Measurements from ENCODE around the gene KRTAP5-5.

KRTAP5-5 gene

DNA sequence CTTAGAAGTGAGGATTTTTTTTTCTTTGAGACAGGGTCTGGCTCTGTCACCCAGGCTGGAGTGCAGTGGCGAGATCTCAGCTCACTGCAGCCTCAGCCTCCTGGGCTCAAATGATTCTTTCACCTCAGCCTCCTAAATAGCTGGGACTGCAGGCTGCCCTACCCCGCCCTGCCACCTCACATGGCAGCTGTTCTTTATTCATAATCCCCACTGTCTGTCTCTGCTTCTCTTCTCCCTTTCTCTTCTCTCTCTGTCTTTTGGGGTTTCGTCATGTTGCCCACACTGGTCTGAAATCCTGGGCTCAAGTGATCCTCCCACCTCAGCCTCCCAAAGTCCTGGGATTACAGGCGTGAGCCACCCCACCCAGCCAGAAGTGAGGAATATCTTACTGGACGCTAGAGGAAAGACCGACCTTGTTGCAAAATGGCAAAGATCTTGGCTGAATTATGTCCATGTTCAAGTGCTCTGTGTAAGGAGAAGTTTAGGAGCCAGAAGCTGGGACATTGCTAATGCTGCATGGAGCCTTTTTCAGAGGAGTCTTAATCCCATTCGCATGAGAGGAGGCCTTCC, 21.9 kb downstream of the KRTAP5-5 start:
- Histone ChIP-seq H3K79me2 (ENCODE audit: control insufficient read depth, insufficient read depth, low read length, unreplicated experiment) (no peaks in the 10 kb centered on the region), H3K4me1 (ENCODE audit: control insufficient read depth, insufficient read depth, low read length, unreplicated experiment) (no peaks in the 10 kb centered on the region), H2AFZ (ENCODE audit: low read length, unreplicated experiment) (no peak overlapping the region), H3K36me3 (ENCODE audit: insufficient read depth, low read length) (no peaks in the 10 kb centered on the region), H3K27ac (ENCODE audit: low read depth, low read length) (no peak overlapping the region), H3K4me3 (ENCODE audit: low read depth, low read length) (no peak overlapping the region), H3K27me3 (ENCODE audit: insufficient read depth, low read length) (peaks cover 26% of the 10 kb centered on the region)

DNA sequence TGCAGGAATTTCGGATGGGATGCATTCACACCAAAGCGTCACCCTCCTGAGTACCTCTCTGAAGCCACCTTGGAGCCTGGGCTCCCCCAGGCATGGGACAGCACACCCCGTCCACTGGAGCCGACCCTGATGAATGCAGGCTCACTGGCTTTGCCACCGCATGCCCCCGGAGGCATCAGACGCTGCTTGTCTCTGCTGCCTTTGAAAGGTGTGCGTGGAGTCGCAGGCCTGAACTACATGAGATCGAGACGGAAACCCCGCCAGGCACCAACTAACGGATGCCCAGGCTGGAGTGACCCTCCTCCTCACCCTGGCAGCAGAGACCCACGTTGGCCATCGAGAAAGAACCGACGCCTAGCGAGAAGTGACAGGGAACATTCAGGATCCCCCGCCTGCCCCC, 22.5 kb downstream of the KRTAP5-5 start:
- Histone ChIP-seq H2AFZ (ENCODE audit: low read length, unreplicated experiment) (no peak overlapping the region), H3K79me2 (ENCODE audit: control insufficient read depth, insufficient read depth, low read length, unreplicated experiment) (no peaks in the 10 kb centered on the region), H3K4me3 (ENCODE audit: low read depth, low read length) (no peak overlapping the region), H3K4me1 (ENCODE audit: control insufficient read depth, insufficient read depth, low read length, unreplicated experiment) (no peaks in the 10 kb centered on the region), H3K27ac (ENCODE audit: low read depth, low read length) (no peak overlapping the region), H3K27me3 (ENCODE audit: insufficient read depth, low read length) (peaks cover 28% of the 10 kb centered on the region), H3K36me3 (ENCODE audit: insufficient read depth, low read length) (no peaks in the 10 kb centered on the region)

DNA sequence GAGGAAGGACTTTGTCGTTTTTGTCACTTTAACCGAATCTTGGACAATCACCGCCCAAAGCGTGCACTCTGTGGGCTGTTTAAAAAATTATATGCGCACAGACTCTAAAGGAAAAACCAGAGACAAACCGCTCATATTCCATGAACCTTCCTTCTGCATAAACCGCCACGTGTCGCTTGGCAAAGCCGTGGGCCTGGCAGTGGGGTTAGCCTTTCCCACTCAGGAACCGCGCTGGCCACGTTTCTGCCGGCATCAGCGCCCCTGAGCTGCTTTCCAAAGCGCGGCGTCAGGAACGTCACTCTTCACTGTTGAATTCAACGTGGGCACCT, 22.8 kb downstream of the KRTAP5-5 start:
- Histone ChIP-seq H3K79me2 (ENCODE audit: control insufficient read depth, insufficient read depth, low read length, unreplicated experiment) (no peaks in the 10 kb centered on the region), H3K27me3 (ENCODE audit: insufficient read depth, low read length) (peaks cover 28% of the 10 kb centered on the region), H3K4me3 (ENCODE audit: low read depth, low read length) (no peak overlapping the region)

DNA sequence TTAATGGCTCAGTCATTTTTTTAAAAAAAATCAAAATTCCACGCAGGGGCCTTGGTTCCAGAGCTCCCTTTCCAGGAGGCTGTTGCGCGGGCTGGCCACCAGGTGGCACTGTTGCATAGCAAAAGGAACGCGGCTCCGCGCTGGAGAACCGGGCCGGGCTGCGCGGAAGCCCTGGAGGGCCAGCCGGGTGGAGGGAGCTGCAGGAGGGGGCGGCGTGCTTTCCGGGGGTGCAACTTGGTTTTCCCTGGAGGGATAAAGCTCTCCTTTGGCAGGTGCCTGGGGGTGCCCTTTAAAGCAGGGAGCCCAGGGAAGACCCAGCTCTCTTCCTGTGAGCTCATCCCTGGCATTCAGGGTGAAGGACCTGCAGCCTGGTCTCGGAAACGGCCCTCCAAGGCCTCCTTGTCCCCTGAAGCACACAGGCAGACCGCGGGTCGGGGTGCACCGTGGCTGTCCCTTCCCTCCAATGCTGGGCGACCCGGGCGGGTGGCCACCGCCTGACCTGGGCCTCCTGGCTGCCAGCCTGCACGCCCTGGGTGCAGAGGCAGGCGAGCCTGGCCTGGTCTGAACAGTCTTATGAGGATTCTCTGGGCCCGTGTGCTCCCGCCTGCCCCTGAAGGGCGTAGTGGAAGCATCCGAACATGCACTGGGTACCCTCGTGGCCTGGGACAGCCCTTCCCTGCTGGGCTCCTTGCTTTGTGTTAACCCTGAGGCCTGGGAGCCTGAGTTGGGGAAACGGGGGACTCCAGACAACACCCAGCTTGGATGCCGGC, 23.4 kb downstream of the KRTAP5-5 start:
- no peaks in the 10 kb centered on the region for H3K4me1 ChIP-seq (ENCODE audit: control insufficient read depth, insufficient read depth, low read length, unreplicated experiment)
- no peak overlapping the region for H3K27ac ChIP-seq (ENCODE audit: low read depth, low read length)
- peaks cover 28% of the 10 kb centered on the region for H3K27me3 ChIP-seq (ENCODE audit: insufficient read depth, low read length)
- no peaks in the 10 kb centered on the region for H3K36me3 ChIP-seq (ENCODE audit: insufficient read depth, low read length)
- no peak overlapping the region for H3K4me3 ChIP-seq (ENCODE audit: low read depth, low read length)
- no peak overlapping the region for H2AFZ ChIP-seq (ENCODE audit: low read length, unreplicated experiment)
- no peaks in the 10 kb centered on the region for H3K79me2 ChIP-seq (ENCODE audit: control insufficient read depth, insufficient read depth, low read length, unreplicated experiment)

More for the DNA sequence above, 22.8 kb downstream of the KRTAP5-5 start:
- H2AFZ ChIP-seq (ENCODE audit: low read length, unreplicated experiment), result no peak overlapping the region
- H3K27ac ChIP-seq (ENCODE audit: low read depth, low read length), result no peak overlapping the region
- H3K4me1 ChIP-seq (ENCODE audit: control insufficient read depth, insufficient read depth, low read length, unreplicated experiment), result no peaks in the 10 kb centered on the region
- H3K36me3 ChIP-seq (ENCODE audit: insufficient read depth, low read length), result no peaks in the 10 kb centered on the region

DNA sequence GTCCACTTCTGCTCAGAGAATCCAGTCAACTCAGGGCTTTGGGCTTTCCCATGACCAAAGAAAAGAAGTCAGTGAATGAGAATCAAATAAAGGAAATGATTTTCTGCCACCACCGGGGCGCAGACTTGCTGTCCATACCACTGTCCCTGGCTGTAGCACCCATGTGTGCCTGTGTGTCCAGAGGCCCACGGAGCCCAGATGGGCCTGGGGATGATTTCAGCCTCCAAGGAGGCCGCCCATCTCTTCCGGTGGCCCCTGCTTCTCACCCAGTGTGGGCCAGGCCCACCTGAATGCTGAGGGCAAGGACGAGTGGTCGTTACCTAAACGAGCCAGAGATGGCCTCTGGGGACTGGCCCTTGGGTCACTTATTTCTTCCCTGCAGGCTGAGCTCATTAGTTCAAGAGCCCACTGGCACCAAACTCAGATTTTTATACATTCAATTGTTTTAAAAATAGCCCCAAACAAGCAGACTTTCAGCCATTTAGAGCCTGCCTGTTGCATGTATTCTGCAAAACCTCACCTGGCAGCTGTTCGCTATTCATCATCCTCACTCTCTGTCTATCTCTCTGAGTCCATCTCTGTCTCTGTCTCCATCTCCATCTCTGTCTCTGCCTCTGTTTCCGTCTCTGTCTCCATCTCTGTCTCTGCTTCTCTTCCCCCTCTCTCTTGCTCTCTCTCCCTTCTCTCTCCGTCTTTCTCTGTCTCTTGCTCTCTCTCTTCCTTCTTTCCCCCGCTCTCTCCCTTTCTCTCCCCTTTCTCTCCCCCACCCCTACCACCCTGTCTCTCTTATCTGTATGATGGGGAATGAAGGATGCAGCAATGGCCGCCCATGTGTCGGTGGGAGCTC, 24.2 kb downstream of the KRTAP5-5 start:
- no peak overlapping the region for H3K4me3 ChIP-seq (ENCODE audit: low read depth, low read length)
- H3K4me1 ChIP-seq (ENCODE audit: control insufficient read depth, insufficient read depth, low read length, unreplicated experiment), result no peaks in the 10 kb centered on the region
- no peaks in the 10 kb centered on the region for H3K36me3 ChIP-seq (ENCODE audit: insufficient read depth, low read length)
- no peak overlapping the region for H2AFZ ChIP-seq (ENCODE audit: low read length, unreplicated experiment)
- no peaks in the 10 kb centered on the region for H3K79me2 ChIP-seq (ENCODE audit: control insufficient read depth, insufficient read depth, low read length, unreplicated experiment)
- H3K27ac ChIP-seq (ENCODE audit: low read depth, low read length), result no peak overlapping the region
- peaks cover 28% of the 10 kb centered on the region for H3K27me3 ChIP-seq (ENCODE audit: insufficient read depth, low read length)

DNA sequence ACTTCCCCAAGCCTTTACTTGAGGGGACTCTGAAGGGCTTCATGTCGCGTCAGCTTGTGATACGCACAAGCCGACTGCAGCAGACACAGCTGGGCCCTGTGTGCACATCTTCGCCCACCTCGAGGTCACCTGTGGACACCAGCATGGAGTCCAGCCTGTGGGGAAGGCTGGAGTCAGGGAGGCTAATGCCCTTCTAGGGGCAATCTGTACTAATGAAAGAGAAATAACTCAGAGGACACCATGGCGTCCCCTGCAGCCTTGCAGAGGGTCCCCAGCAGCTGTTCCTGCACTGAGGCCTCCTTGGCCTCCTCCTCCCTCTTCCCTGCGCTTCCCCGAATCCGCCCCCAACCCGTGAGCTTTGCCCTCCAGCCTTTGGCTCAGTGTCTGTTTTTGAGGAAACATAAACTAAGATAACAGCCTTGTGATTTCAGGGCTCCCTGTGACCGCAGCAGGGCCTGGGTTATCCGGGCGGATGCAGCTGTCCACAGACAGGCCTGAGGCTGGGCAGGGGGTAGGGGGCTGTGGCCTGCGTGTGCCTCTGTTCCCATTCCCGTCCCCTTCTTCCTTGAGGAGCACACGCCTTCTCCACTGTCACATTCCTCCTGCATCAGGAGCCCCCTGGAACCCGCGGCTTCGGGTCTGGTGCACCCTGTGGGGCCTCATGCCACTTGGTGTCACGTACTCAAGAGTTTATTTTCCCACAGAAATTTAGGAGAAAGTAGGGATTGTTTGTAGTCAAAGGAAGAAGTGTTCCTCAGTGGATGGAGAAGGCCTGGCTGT, 25.0 kb downstream of the KRTAP5-5 start:
- H3K27ac ChIP-seq (ENCODE audit: low read depth, low read length), result no peak overlapping the region
- H3K36me3 ChIP-seq (ENCODE audit: insufficient read depth, low read length), result no peaks in the 10 kb centered on the region
- no peak overlapping the region for H3K4me3 ChIP-seq (ENCODE audit: low read depth, low read length)
- H3K79me2 ChIP-seq (ENCODE audit: control insufficient read depth, insufficient read depth, low read length, unreplicated experiment), result no peaks in the 10 kb centered on the region
- no peak overlapping the region for H2AFZ ChIP-seq (ENCODE audit: low read length, unreplicated experiment)
- H3K4me1 ChIP-seq (ENCODE audit: control insufficient read depth, insufficient read depth, low read length, unreplicated experiment), result no peaks in the 10 kb centered on the region
- H3K27me3 ChIP-seq (ENCODE audit: insufficient read depth, low read length), result peaks cover 31% of the 10 kb centered on the region

DNA sequence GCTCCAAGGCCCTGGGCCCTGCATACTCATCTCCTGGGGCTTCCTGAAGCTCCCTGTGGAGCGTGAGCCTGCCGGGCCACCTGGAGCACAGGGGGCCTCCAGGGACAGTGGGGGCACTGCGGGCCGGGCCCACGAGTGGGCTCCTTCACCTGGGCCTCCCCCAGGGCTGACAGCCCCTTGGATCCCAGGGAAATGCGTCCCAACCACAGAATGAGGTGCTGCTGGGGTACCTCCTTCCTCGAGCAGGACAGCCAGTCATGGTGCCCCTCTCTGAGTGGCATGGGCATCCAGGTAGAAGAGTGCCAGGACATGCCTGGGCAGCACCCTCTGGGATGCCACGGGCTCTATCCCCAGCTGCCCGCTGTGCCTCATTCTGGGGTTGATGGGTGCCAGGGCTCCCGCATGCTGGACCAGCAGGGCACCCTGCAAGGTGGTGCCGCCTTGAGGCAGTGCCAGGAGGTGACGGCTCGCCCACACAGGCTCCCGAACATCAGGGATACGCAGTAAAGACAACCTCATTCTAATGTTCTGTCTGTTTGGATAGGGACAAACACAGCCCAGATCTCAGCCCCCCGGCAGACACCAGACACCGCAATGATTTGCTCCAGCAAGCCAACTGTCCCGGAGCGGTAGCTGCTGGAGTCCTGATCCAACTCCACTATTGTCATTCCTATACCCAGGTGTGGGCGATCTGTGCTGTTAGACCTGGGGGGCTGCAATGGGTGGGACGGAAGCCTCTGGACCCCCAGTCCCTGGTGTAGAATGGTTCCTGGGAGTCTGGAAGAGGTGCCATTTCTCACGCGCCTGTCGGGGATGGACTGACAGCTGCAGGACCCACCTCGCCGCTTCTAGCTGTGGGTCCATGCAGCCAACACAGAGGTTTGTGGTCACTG, 25.8 kb downstream of the KRTAP5-5 start:
- Histone ChIP-seq H3K36me3 (ENCODE audit: insufficient read depth, low read length) (no peaks in the 10 kb centered on the region), H3K27me3 (ENCODE audit: insufficient read depth, low read length) (peaks cover 39% of the 10 kb centered on the region), H2AFZ (ENCODE audit: low read length, unreplicated experiment) (no peak overlapping the region), H3K4me3 (ENCODE audit: low read depth, low read length) (no peak overlapping the region), H3K27ac (ENCODE audit: low read depth, low read length) (no peak overlapping the region), H3K4me1 (ENCODE audit: control insufficient read depth, insufficient read depth, low read length, unreplicated experiment) (no peaks in the 10 kb centered on the region), H3K79me2 (ENCODE audit: control insufficient read depth, insufficient read depth, low read length, unreplicated experiment) (no peaks in the 10 kb centered on the region)

DNA sequence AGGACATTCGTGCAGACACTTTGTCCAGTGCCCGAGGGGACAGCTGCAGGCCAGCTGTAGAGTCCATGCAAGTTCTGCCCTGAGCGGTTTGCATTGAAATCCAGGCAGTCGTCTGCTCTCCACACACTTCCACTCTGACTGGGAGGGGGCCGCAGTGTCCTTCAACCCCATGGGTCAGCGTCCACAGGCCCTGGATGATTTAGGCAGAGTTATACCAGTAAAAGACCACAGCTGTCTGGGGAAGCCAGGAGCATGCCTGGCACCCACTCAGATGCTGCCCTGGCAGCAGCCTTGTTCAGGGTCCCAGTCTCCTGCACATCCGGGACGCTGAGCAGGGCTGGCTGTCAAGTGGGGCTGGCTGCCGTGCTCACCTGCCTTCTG, 26.5 kb downstream of the KRTAP5-5 start:
- Histone ChIP-seq H3K4me3 (ENCODE audit: low read depth, low read length) (no peak overlapping the region), H3K27me3 (ENCODE audit: insufficient read depth, low read length) (peaks cover 37% of the 10 kb centered on the region), H3K79me2 (ENCODE audit: control insufficient read depth, insufficient read depth, low read length, unreplicated experiment) (no peaks in the 10 kb centered on the region), H2AFZ (ENCODE audit: low read length, unreplicated experiment) (no peak overlapping the region), H3K4me1 (ENCODE audit: control insufficient read depth, insufficient read depth, low read length, unreplicated experiment) (no peaks in the 10 kb centered on the region), H3K27ac (ENCODE audit: low read depth, low read length) (no peak overlapping the region), H3K36me3 (ENCODE audit: insufficient read depth, low read length) (no peaks in the 10 kb centered on the region)

DNA sequence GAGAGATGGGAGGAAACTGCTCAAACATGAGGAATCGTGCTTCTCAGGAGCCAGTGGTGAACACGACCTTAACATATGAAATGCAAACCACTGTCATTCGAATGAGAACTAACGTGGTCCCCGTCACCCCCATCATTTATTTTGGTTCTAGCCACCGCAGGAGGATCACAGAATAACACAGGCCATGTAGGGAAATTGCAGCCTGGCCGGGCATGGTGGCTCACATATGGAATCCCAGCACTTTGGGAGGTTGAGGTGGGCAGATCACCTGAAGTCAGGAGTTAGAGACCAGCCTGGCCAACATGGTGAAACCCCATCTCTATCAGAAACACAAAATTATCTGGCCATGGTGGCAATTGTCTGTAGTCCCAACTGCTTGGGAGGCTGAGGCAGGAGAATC, 27.1 kb downstream of the KRTAP5-5 start:
- H3K36me3 ChIP-seq (ENCODE audit: insufficient read depth, low read length), result no peaks in the 10 kb centered on the region
- H3K4me1 ChIP-seq (ENCODE audit: control insufficient read depth, insufficient read depth, low read length, unreplicated experiment), result no peaks in the 10 kb centered on the region
- H3K27ac ChIP-seq (ENCODE audit: low read depth, low read length), result no peak overlapping the region
- H3K79me2 ChIP-seq (ENCODE audit: control insufficient read depth, insufficient read depth, low read length, unreplicated experiment), result no peaks in the 10 kb centered on the region
- peaks cover 34% of the 10 kb centered on the region for H3K27me3 ChIP-seq (ENCODE audit: insufficient read depth, low read length)
- H2AFZ ChIP-seq (ENCODE audit: low read length, unreplicated experiment), result no peak overlapping the region
- H3K4me3 ChIP-seq (ENCODE audit: low read depth, low read length), result no peak overlapping the region

DNA sequence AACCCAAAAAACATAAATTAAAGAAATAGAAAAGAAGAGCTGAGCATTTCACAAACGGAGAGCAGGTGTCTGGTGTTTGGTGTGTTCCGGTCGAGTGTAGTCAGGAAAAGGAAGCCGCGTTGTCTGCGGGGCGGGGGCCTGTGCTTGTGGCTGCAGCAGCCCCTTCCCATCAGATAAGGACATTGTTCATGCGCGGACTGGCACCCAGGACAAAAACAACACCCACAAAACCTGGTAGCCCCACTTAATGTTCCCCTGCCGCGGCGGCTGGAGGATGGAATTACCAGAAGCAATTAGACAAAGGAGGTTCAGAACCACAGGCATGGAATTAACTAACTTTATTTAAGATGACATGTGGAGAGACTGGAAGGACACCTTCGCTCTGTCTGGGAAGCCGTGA, 29.9 kb downstream of the KRTAP5-5 start:
- Histone ChIP-seq H3K4me1 (ENCODE audit: control insufficient read depth, insufficient read depth, low read length, unreplicated experiment) (no peaks in the 10 kb centered on the region), H3K79me2 (ENCODE audit: control insufficient read depth, insufficient read depth, low read length, unreplicated experiment) (no peaks in the 10 kb centered on the region), H3K4me3 (ENCODE audit: low read depth, low read length) (no peak overlapping the region), H2AFZ (ENCODE audit: low read length, unreplicated experiment) (no peak overlapping the region), H3K27me3 (ENCODE audit: insufficient read depth, low read length) (peaks cover 26% of the 10 kb centered on the region), H3K36me3 (ENCODE audit: insufficient read depth, low read length) (no peaks in the 10 kb centered on the region), H3K27ac (ENCODE audit: low read depth, low read length) (no peak overlapping the region)
